ENCODE data around the gene MICAL2. TPM values are rescaled to one million over a fixed set of nuclear protein-coding genes. Genes with fewer than 3 reads are reported as not detected.

MICAL2 gene
- total RNA-seq, 1 donor from 2014 or later = 10.0 TPM

- Mint-ChIP-seq H3K36me3 (ENCODE audit: insufficient read depth) (no peaks in the 10 kb centered on the region), H3K4me1 (ENCODE audit: low read depth) (peaks cover 9% of the 10 kb centered on the region), H3K27me3 (peaks cover 38% of the 10 kb centered on the region), H3K27ac (no peak overlapping the region), H3K4me3 (ENCODE audit: low read depth) (no peak overlapping the region), H3K9me3 (ENCODE audit: low read depth) (no peaks in the 10 kb centered on the region)
- TF ChIP-seq CTCF (IDR thresholded peaks at IDR 0.05; ENCODE audit: unreplicated experiment) = no peak
- no peak for DNase-seq (ENCODE audit: low spot score, unreplicated experiment)
Measured at GRCh38 chr11:12100841-12101242, 9.5 kb upstream of the MICAL2 start.

GRCh38 chr11:12101318-12101717, 9.1 kb upstream of the MICAL2 start:
- H3K9me3 Mint-ChIP-seq (ENCODE audit: low read depth) = no peaks in the 10 kb centered on the region
- no peak for DNase-seq (ENCODE audit: low spot score, unreplicated experiment)
- no peaks in the 10 kb centered on the region for H3K36me3 Mint-ChIP-seq (ENCODE audit: insufficient read depth)
- H3K27me3 Mint-ChIP-seq = peaks cover 42% of the 10 kb centered on the region
- no peak overlapping the region for H3K4me3 Mint-ChIP-seq (ENCODE audit: low read depth)
- TF ChIP-seq CTCF (IDR thresholded peaks at IDR 0.05; ENCODE audit: unreplicated experiment) = no peak
- no peak overlapping the region for H3K27ac Mint-ChIP-seq
- H3K4me1 Mint-ChIP-seq (ENCODE audit: low read depth) = peaks cover 9% of the 10 kb centered on the region

GRCh38 chr11:12102588-12103410, 7.6 kb upstream of the MICAL2 start:
- no peak overlapping the region for H3K4me3 Mint-ChIP-seq (ENCODE audit: low read depth)
- no peaks in the 10 kb centered on the region for H3K9me3 Mint-ChIP-seq (ENCODE audit: low read depth)
- H3K27me3 Mint-ChIP-seq = peaks cover 48% of the 10 kb centered on the region
- no peak for TF ChIP-seq CTCF (IDR thresholded peaks at IDR 0.05; ENCODE audit: unreplicated experiment)
- H3K36me3 Mint-ChIP-seq (ENCODE audit: insufficient read depth) = no peaks in the 10 kb centered on the region
- no peak overlapping the region for H3K27ac Mint-ChIP-seq
- no peak for DNase-seq (ENCODE audit: low spot score, unreplicated experiment)
- H3K4me1 Mint-ChIP-seq (ENCODE audit: low read depth) = peaks cover 9% of the 10 kb centered on the region

- Mint-ChIP-seq H3K27ac (no peak overlapping the region), H3K27me3 (peaks cover 54% of the 10 kb centered on the region)
- DNase-seq (ENCODE audit: low spot score, unreplicated experiment) = no peak
Measured at GRCh38 chr11:12103411-12104225, 6.8 kb upstream of the MICAL2 start.

More at GRCh38 chr11:12103411-12104225, 6.8 kb upstream of the MICAL2 start:
- no peak for TF ChIP-seq CTCF (IDR thresholded peaks at IDR 0.05; ENCODE audit: unreplicated experiment)
- H3K9me3 Mint-ChIP-seq (ENCODE audit: low read depth) = no peaks in the 10 kb centered on the region
- H3K36me3 Mint-ChIP-seq (ENCODE audit: insufficient read depth) = no peaks in the 10 kb centered on the region
- H3K4me1 Mint-ChIP-seq (ENCODE audit: low read depth) = peaks cover 9% of the 10 kb centered on the region
- H3K4me3 Mint-ChIP-seq (ENCODE audit: low read depth) = no peak overlapping the region
